ENCODE data around the gene TP63.

The TP63 gene

DNA sequence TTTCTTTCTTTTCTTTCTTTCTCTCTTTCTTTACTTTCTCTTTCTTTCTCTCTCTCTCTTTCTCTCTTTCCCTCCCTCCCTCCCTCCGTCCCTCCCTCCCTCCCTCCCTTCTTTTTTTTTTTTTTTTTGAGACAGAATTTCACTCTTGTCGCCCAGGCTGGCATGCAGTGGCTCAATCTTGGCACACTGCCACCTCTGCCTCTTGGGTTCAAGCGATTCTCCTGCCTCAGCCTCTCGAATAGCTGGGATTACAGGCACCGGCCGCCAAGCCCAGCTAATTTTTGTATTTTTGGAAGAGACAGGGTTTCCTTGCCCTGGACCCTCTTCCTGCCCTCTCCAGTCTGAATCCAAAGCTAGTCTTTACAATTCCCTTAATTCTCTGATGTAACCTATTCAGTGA lies 102.9 kb downstream of the TP63 start:
- H3K4me3 ChIP-seq (ENCODE audit: control insufficient read depth, low read depth, low read length): no peak overlapping the region
- no peak for DNase-seq (ENCODE audit: low read depth)
- TF ChIP-seq, protein P1, sequence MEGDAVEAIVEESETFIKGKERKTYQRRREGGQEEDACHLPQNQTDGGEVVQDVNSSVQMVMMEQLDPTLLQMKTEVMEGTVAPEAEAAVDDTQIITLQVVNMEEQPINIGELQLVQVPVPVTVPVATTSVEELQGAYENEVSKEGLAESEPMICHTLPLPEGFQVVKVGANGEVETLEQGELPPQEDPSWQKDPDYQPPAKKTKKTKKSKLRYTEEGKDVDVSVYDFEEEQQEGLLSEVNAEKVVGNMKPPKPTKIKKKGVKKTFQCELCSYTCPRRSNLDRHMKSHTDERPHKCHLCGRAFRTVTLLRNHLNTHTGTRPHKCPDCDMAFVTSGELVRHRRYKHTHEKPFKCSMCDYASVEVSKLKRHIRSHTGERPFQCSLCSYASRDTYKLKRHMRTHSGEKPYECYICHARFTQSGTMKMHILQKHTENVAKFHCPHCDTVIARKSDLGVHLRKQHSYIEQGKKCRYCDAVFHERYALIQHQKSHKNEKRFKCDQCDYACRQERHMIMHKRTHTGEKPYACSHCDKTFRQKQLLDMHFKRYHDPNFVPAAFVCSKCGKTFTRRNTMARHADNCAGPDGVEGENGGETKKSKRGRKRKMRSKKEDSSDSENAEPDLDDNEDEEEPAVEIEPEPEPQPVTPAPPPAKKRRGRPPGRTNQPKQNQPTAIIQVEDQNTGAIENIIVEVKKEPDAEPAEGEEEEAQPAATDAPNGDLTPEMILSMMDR (IDR thresholded peaks at IDR 0.05; ENCODE audit: control insufficient read depth, insufficient read depth, low read depth, low read length, missing control alignments): no peak

DNA sequence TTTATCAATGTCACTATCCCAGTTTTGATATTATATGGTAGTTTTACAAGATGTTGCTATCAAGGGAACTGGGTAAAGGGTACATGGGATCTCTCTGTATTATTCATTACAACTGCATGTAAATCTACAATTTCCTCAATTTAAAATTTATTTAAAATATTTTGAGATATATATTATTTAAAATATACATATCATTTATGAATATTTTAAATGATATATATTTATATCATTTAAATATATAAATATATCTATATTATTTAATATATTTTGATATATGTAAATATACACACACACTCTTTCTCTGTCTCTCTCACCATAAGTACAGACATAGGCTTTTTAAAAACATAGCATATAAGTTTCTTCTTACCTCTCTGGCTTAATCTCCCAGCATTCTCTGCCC lies 104.7 kb downstream of the TP63 start:
- no peak for DNase-seq (ENCODE audit: low read depth)

DNA sequence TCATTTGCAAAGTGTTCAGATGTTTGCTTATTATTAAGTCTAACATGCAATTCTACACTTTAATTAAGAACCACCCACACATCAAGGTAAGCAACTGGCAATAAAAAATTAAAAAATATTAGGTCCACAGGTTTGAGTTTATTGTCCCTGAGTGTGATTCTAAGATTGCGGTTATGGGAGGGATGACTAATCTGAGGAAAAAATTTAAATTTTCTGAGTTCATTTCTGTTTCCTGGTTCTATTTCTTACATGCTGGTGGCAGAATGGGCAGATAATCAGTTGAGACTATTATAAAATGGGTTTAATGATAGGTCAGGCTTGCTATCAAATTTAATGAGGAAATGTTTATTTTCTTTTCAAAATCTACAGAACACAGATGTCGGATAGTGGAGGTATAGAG lies 105.9 kb downstream of the TP63 start:
- H3K4me3 ChIP-seq (ENCODE audit: control insufficient read depth, low read depth, low read length): no peak overlapping the region
- DNase-seq (ENCODE audit: low read depth): no peak
- TF ChIP-seq, protein P1 (IDR thresholded peaks at IDR 0.05; ENCODE audit: control insufficient read depth, insufficient read depth, low read depth, low read length, missing control alignments): no peak

More for the DNA sequence above, 104.7 kb downstream of the TP63 start:
- no peak overlapping the region for H3K4me3 ChIP-seq (ENCODE audit: control insufficient read depth, low read depth, low read length)
- TF ChIP-seq, protein P1 (IDR thresholded peaks at IDR 0.05; ENCODE audit: control insufficient read depth, insufficient read depth, low read depth, low read length, missing control alignments): no peak

DNA sequence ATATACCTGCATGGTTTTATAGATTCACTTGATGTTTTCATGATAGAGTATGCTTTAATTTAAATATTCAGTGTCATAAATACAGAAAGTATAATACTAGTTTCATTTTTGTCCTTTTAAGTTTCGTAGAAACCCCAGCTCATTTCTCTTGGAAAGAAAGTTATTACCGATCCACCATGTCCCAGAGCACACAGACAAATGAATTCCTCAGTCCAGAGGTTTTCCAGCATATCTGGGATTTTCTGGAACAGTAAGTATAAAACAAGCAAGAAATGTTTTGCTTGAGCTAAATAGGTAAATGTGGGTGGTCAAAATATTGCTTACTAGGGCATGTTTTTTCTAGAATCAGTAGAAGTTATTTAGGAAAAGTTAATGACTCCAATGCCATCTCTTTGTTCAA lies 106.4 kb downstream of the TP63 start:
- no peak overlapping the region for H3K4me3 ChIP-seq (ENCODE audit: control insufficient read depth, low read depth, low read length)
- TF ChIP-seq, protein P1 (IDR thresholded peaks at IDR 0.05; ENCODE audit: control insufficient read depth, insufficient read depth, low read depth, low read length, missing control alignments): no peak
- DNase-seq (ENCODE audit: low read depth): no peak

DNA sequence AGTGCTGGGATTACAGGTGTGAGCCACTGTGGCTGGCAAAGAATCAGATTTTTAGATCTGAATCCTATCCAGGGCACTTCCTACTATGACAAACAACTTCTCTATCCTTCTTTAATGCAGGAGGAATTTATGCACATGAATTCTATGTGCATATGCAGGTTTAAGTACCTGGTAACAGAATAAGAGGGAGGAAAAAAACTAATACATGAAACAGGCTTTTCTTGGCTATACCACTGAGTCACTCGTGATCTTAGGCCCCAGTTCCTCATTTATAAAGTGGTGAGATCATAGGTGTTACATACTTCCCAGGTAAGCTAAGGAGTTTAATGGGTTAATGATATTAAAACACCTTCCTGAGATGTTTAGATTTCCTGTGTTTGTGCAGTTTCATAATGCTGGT lies 108.2 kb downstream of the TP63 start:
- TF ChIP-seq, protein P1 (IDR thresholded peaks at IDR 0.05; ENCODE audit: control insufficient read depth, insufficient read depth, low read depth, low read length, missing control alignments): no peak
- no peak for DNase-seq (ENCODE audit: low read depth)

DNA sequence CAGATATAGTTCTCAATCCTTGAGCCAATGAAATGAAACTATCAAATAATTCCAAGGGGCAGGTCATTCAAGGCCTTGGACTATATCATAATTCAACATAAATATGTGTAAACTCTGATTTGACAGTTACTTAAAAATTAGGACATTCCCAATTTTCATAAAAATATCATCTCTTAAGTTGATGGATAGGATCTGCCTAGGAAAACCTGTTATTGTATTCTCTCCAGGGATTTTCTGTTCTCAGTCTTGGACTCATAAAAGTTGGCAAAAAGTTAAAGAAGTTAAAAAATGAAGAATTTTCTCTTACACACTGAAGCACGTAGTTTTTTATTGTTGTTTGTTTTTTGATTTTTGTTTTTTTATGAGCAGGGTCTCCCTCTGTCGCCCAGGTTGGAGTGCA lies 109.0 kb downstream of the TP63 start:
- H3K4me3 ChIP-seq (ENCODE audit: control insufficient read depth, low read depth, low read length): no peak overlapping the region
- TF ChIP-seq, protein P1 (IDR thresholded peaks at IDR 0.05; ENCODE audit: control insufficient read depth, insufficient read depth, low read depth, low read length, missing control alignments): no peak
- no peak for DNase-seq (ENCODE audit: low read depth)

More for the DNA sequence above, 108.2 kb downstream of the TP63 start:
- H3K4me3 ChIP-seq (ENCODE audit: control insufficient read depth, low read depth, low read length): no peak overlapping the region

DNA sequence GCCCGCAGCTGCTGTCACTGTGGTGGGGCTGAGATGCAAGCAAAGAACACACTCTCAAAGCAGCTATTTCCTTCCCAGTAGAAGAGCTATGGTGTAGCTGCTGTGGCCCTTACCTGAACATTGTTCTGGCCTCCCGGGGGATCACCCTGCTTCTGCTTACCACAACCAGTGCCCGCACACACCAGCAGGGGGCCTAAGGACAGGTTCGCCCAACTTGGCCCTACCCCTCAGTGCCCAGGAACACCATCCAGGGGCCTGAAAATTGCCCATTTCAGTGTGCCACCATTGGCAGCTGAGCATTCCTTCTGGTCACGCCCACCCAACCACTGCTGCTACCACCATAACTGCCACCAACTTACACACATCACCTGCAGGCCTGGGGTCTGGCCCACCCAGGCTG lies 113.0 kb downstream of the TP63 start:
- H3K4me3 ChIP-seq (ENCODE audit: control insufficient read depth, low read depth, low read length): no peak overlapping the region
- TF ChIP-seq, protein P1 (IDR thresholded peaks at IDR 0.05; ENCODE audit: control insufficient read depth, insufficient read depth, low read depth, low read length, missing control alignments): no peak
- no peak for DNase-seq (ENCODE audit: low read depth)
